Activated naive CD8-positive, alpha-beta T cell treated with anti-CD3 and anti-CD28 coated beads for 36 hours (primary cell): ENCODE measurements around the gene LGALS4. TPM values are rescaled to one million over a fixed set of nuclear protein-coding genes. Genes with fewer than 3 reads are reported as not detected.

Experiments used
- DNase-seq: peaks from one replicate; pipeline ENCODE4 v3.0.0; 2021
- H3K27ac Mint-ChIP-seq: one replicate; pipeline ENCODE4 v1.8.0; 2022; ENCODE audit warnings: mild to moderate bottlenecking, moderate library complexity, mixed read lengths
- H3K27me3 Mint-ChIP-seq: one replicate; pipeline ENCODE4 v1.8.0; 2022; ENCODE audit warnings: mild to moderate bottlenecking, mixed read lengths
- H3K36me3 Mint-ChIP-seq: one replicate; pipeline ENCODE4 v1.8.0; 2021; ENCODE audit warnings: mild to moderate bottlenecking, mixed read lengths
- H3K4me1 Mint-ChIP-seq: one replicate; pipeline ENCODE4 v1.8.0; 2021; ENCODE audit warnings: mixed read lengths
- H3K4me3 Mint-ChIP-seq: one replicate; pipeline ENCODE4 v1.8.0; 2022; ENCODE audit warnings: mild to moderate bottlenecking, moderate library complexity, mixed read lengths
- H3K9me3 Mint-ChIP-seq: one replicate; pipeline ENCODE4 v1.8.0; 2022; ENCODE audit warnings: mixed read lengths
- total RNA-seq, 2 experiments: library from RNA; stranded (reverse); gene quantifications; one replicate each; pipeline ENCODE4 v1.2.3, GENCODE V29; 2021

LGALS4 gene
- total RNA-seq, 2 experiments from 2014 or later: 0.33 to 0.56 TPM

- H3K36me3 Mint-ChIP-seq: peaks cover 56% of the 10 kb centered on the region
- H3K27me3 Mint-ChIP-seq: peaks cover 5% of the 10 kb centered on the region
- DNase-seq: no peak
- peak overlapping the region; percentile 100 for H3K27ac Mint-ChIP-seq
- H3K4me3 Mint-ChIP-seq: peak overlapping the region; percentile 93
- no peaks in the 10 kb centered on the region for H3K9me3 Mint-ChIP-seq
- H3K4me1 Mint-ChIP-seq: peaks cover 65% of the 10 kb centered on the region
These were observed 35.8 kb upstream of the LGALS4 start for GRCh38 chr19:38848299-38849146.

- no peak for DNase-seq
- peaks cover 5% of the 10 kb centered on the region for H3K27me3 Mint-ChIP-seq
- peak overlapping the region; percentile 91 for H3K27ac Mint-ChIP-seq
- peaks cover 74% of the 10 kb centered on the region for H3K36me3 Mint-ChIP-seq
- peaks cover 75% of the 10 kb centered on the region for H3K4me1 Mint-ChIP-seq
- H3K9me3 Mint-ChIP-seq: no peaks in the 10 kb centered on the region
- H3K4me3 Mint-ChIP-seq: peak overlapping the region; percentile 47
These were observed 33.4 kb upstream of the LGALS4 start for GRCh38 chr19:38846097-38846496.

DNA sequence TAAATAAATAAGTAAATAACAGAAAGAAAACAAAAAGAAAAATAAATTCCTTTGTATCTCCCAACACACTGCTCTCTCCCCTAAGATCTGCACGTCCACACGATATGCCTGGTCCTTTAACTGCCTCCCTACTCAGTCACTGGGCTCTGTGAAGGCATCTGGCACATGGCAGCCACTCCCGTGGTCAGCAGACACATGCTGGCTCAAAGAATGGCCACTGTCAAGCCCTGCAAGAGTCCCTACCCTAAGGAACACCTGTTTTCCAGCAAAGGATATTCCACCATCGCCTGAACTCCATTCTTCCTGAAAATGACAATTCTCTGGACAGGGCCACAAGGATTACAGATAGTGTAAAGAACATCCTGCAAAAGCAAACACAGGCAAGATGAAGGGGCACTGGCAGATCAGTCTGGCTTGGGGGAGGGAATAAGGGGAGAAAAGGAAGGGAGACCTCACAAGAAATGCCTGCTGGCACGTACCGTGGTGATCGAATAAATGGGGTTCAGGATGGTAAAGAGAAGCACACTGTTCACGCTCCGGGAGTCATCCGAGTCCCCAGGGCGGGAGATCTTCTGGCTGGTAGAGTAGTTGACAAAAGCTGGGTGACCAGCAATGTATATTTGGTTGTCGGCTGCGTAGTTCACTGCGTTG lies 32.8 kb upstream of the LGALS4 start:
- DNase-seq: no peak
- Mint-ChIP-seq H3K4me1 (peaks cover 77% of the 10 kb centered on the region), H3K27me3 (peaks cover 5% of the 10 kb centered on the region), H3K27ac (peak overlapping the region; percentile 91), H3K9me3 (no peaks in the 10 kb centered on the region), H3K36me3 (peaks cover 78% of the 10 kb centered on the region), H3K4me3 (peak overlapping the region; percentile 43)

- no peaks in the 10 kb centered on the region for H3K9me3 Mint-ChIP-seq
- peaks cover 4% of the 10 kb centered on the region for H3K27me3 Mint-ChIP-seq
- no peak for DNase-seq
- peak overlapping the region; percentile 38 for H3K4me3 Mint-ChIP-seq
- peaks cover 87% of the 10 kb centered on the region for H3K4me1 Mint-ChIP-seq
- peaks cover 88% of the 10 kb centered on the region for H3K36me3 Mint-ChIP-seq
- peak overlapping the region; percentile 91 for H3K27ac Mint-ChIP-seq
These were observed 31.4 kb upstream of the LGALS4 start for GRCh38 chr19:38844093-38844686.

- H3K27ac Mint-ChIP-seq: peak overlapping the region; percentile 91
- H3K27me3 Mint-ChIP-seq: no peaks in the 10 kb centered on the region
- H3K4me3 Mint-ChIP-seq: peak overlapping the region; percentile 78
- no peaks in the 10 kb centered on the region for H3K9me3 Mint-ChIP-seq
- H3K4me1 Mint-ChIP-seq: peaks cover 91% of the 10 kb centered on the region
- no peak for DNase-seq
- peaks cover 88% of the 10 kb centered on the region for H3K36me3 Mint-ChIP-seq
These were observed 30.5 kb upstream of the LGALS4 start for GRCh38 chr19:38843175-38843758.

- Mint-ChIP-seq H3K27ac (peak overlapping the region; percentile 91), H3K4me1 (peaks cover 84% of the 10 kb centered on the region), H3K27me3 (no peaks in the 10 kb centered on the region), H3K4me3 (peak overlapping the region; percentile 78), H3K36me3 (peaks cover 82% of the 10 kb centered on the region), H3K9me3 (no peaks in the 10 kb centered on the region)
- peak; percentile 70 for DNase-seq
These were observed 29.9 kb upstream of the LGALS4 start for GRCh38 chr19:38842439-38843174.

- peak overlapping the region; percentile 78 for H3K4me3 Mint-ChIP-seq
- H3K27me3 Mint-ChIP-seq: no peaks in the 10 kb centered on the region
- peaks cover 79% of the 10 kb centered on the region for H3K4me1 Mint-ChIP-seq
- DNase-seq: peak; percentile 39
- no peaks in the 10 kb centered on the region for H3K9me3 Mint-ChIP-seq
- peak overlapping the region; percentile 91 for H3K27ac Mint-ChIP-seq
- H3K36me3 Mint-ChIP-seq: peaks cover 79% of the 10 kb centered on the region
These were observed 29.2 kb upstream of the LGALS4 start for GRCh38 chr19:38841787-38842438.

DNA sequence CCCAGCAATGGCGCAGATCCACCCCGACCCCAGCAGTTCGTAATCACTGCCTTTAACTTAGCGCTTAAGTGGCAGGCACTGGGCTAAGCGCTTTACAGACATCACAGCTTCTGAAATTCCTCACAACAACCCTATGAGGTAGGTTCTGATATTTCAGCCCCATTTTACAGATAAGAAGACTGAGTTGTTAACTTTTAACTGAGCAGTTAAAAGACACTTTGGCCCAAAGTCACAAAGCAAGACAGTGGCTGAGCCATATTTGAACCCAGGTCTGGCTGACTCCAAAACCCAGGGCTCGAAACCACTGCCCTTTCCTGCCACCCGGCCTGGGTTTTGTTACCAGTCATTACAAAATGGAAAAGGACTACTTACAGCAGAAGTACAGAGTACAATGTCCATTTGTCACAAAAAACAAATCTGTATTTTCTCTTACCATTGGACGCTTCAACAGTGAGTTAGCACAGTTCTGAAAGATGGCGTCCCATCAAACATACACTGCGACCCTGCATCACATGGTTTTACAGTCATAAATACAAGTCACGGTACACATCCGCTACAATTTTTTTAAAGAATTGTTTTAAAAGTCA lies 28.5 kb upstream of the LGALS4 start:
- Mint-ChIP-seq H3K27me3 (no peaks in the 10 kb centered on the region), H3K27ac (peak overlapping the region; percentile 91), H3K9me3 (no peaks in the 10 kb centered on the region), H3K36me3 (peaks cover 80% of the 10 kb centered on the region), H3K4me1 (peaks cover 78% of the 10 kb centered on the region), H3K4me3 (peak overlapping the region; percentile 78)
- DNase-seq: no peak

DNA sequence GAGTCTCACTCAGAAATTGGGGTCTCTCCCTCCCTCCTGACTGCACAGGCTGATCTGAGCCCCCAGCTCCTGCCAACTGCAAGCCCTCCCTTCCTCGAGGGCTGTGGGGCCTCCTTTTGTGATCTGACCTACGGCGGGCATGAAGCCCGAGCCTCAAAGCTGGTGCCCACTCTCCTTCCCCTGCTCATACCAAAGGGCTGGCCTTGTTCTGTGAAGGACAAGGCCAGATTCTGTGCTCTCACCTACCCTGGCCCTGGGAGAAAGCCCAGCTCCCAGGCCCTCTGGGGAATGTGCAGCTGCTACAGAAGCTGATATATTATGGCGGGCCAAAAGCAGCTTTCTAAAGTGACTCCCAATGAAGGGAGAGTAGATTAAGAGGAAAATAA lies 27.8 kb upstream of the LGALS4 start:
- H3K27ac Mint-ChIP-seq: peak overlapping the region; percentile 91
- DNase-seq: no peak
- peaks cover 77% of the 10 kb centered on the region for H3K36me3 Mint-ChIP-seq
- H3K9me3 Mint-ChIP-seq: no peaks in the 10 kb centered on the region
- no peaks in the 10 kb centered on the region for H3K27me3 Mint-ChIP-seq
- H3K4me1 Mint-ChIP-seq: peaks cover 71% of the 10 kb centered on the region
- H3K4me3 Mint-ChIP-seq: no peak overlapping the region

GRCh38 chr19:38839816-38840582 lies 27.3 kb upstream of the LGALS4 start:
- Mint-ChIP-seq H3K27me3 (no peaks in the 10 kb centered on the region), H3K4me3 (peak overlapping the region; percentile 46), H3K9me3 (no peaks in the 10 kb centered on the region), H3K36me3 (peaks cover 74% of the 10 kb centered on the region), H3K27ac (peak overlapping the region; percentile 78), H3K4me1 (peaks cover 66% of the 10 kb centered on the region)
- DNase-seq: no peak

DNA sequence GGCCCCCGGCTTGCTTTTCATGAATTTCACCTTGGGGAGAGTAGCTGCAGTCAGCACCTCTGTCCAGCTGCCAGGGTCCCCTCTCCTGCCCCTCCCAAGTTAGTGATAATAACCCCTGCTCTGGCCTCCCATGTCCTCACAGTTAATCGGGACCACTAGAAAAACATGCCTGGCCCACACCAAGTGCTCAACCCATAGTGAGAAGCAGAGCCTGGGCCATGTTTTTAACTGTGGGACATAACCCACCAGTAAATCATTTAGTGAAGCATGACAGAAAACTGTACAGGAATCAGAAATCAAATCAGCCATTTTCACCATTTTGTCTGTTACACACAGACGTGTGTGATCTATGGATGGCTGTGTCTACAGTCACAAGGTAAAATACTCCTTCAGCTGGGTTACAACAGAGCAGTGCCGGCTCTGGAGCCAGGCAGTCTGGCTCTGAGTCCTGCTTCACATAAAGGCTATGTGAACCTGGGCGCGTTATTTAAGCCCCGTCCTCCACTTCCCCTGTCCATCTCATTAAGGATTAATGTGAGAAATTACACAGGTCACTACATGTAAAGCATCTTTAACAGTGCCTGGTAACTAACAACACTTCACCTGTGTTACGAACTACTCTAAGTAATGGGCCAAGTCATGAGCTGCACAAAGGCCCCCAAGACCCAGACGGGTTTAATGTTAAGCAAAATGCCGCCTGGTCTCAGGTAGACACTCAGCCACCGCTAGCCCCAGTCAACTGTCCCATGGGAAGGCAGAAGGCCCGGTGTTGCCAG lies 26.4 kb upstream of the LGALS4 start:
- Mint-ChIP-seq H3K9me3 (no peaks in the 10 kb centered on the region), H3K36me3 (peaks cover 69% of the 10 kb centered on the region), H3K27me3 (no peaks in the 10 kb centered on the region), H3K27ac (peak overlapping the region; percentile 89), H3K4me3 (peak overlapping the region; percentile 5), H3K4me1 (peaks cover 61% of the 10 kb centered on the region)
- DNase-seq: no peak

DNA sequence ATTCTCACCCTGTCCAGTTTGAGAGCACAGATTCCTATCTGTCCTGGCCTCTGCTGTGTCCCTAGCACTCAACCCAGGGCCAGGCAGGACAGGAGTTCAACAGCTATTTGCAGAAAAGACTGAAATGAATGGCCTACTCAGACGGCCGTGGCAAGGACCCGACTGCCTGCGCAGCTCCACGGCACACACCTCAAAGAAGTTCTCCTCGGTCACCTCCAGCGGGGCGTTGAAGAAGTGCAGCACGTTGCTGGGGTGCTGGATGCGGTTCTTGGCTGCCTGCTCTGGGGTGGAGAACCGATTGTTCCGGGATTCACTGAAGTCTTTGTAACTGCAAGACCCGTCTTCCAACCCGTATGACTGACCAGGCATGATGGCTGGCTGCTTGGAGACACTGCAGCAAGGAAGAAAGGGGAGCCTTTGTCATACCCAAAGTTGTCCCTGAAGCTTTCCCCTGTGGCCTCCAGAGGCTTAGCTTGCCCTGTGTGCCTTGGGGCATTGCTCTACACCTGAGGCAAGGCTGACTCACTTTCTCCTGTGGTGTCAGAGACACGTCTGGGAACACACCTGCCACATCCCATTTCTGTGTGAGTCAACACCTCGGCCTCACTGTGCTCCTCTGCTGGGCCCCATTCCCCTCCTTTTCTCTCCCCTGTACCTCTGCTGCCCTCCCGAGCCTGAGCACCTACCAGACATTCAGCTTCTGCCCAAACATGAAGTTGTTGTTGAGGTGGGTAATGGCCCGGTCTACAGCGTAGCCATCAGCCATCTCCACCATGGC lies 25.7 kb upstream of the LGALS4 start:
- Mint-ChIP-seq H3K4me1 (peaks cover 53% of the 10 kb centered on the region), H3K9me3 (no peaks in the 10 kb centered on the region), H3K27ac (peak overlapping the region; percentile 89), H3K27me3 (no peaks in the 10 kb centered on the region), H3K4me3 (peak overlapping the region; percentile 5), H3K36me3 (peaks cover 61% of the 10 kb centered on the region)
- DNase-seq: peak; percentile 61
